SK-N-SH treated with all-trans-retinoic acid at 6 μM for 48 hours (cell line): ENCODE data around the gene C3orf52.

ENCODE experiments used
- BACH2 ChIP-seq: fragments of 250-450 bp; sonication (Bioruptor Pico); IDR thresholded peaks from 2 replicates; pipeline ENCODE4 v1.9.0; 2021; ENCODE audit warnings: mild to moderate bottlenecking, borderline replicate concordance
- ISL1 ChIP-seq: fragments of 250-450 bp; sonication (Bioruptor Pico); IDR thresholded peaks from 2 replicates; pipeline ENCODE4 v2.1.2; 2022; ENCODE audit warnings: mild to moderate bottlenecking, moderate library complexity
- SNAI2 ChIP-seq: fragments of 250-450 bp; sonication (Bioruptor Pico); IDR thresholded peaks from 2 replicates; pipeline ENCODE4 v1.5.0; 2020; ENCODE audit warnings: mild to moderate bottlenecking, moderate library complexity
- TF ChIP-seq, protein P1 (sequence below): fragments of 250-450 bp; sonication (Bioruptor Pico); IDR thresholded peaks from 2 replicates; pipeline ENCODE4 v1.8.0; 2020; ENCODE audit warnings: mild to moderate bottlenecking, moderate library complexity, borderline replicate concordance

DNA sequence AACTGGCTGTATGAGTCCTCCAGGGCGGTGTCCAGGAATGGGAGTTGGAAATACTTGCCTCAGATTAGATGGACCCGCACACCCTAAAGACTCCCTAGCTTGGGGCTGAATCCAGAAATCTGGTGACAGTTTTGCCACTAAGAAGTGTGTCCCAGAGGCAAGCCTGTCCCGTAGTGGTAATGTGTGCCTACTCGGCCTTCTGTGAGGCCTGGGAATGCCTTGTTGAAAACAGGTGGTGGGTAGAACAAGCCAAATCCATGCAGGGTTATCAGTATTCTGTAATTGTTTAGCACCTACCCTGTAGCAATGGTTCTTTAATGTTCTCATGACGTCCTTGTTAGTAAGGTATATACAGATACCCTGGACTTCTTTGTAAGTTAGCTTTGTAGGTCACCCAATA is 1.6 kb downstream of the C3orf52 start:
- TF ChIP-seq, protein P1, sequence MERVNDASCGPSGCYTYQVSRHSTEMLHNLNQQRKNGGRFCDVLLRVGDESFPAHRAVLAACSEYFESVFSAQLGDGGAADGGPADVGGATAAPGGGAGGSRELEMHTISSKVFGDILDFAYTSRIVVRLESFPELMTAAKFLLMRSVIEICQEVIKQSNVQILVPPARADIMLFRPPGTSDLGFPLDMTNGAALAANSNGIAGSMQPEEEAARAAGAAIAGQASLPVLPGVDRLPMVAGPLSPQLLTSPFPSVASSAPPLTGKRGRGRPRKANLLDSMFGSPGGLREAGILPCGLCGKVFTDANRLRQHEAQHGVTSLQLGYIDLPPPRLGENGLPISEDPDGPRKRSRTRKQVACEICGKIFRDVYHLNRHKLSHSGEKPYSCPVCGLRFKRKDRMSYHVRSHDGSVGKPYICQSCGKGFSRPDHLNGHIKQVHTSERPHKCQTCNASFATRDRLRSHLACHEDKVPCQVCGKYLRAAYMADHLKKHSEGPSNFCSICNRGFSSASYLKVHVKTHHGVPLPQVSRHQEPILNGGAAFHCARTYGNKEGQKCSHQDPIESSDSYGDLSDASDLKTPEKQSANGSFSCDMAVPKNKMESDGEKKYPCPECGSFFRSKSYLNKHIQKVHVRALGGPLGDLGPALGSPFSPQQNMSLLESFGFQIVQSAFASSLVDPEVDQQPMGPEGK = no peak
- TF ChIP-seq ISL1 (CRISPR knock-in tag) (no peak), BACH2 (CRISPR knock-in tag) (no peak), SNAI2 (CRISPR knock-in tag) (no peak)
